Glutamatergic neuron (in vitro differentiated cells): ENCODE data around the gene KLC4. TPM values are rescaled to one million over a fixed set of nuclear protein-coding genes. Genes with fewer than 3 reads are reported as not detected.

Experiments
- DNase-seq: peaks from one replicate; pipeline ENCODE4 v3.0.0; 2022
- H3K27ac Mint-ChIP-seq: one replicate; pipeline ENCODE4 v1.8.0; 2020; ENCODE audit warnings: mild to moderate bottlenecking, mixed read lengths, inconsistent platforms; ENCODE audit not compliant: unreplicated experiment
- H3K27me3 Mint-ChIP-seq: one replicate; pipeline ENCODE4 v1.8.0; 2020; ENCODE audit warnings: mild to moderate bottlenecking, moderate library complexity, mixed read lengths, inconsistent platforms; ENCODE audit not compliant: unreplicated experiment
- H3K36me3 Mint-ChIP-seq: one replicate; pipeline ENCODE4 v1.8.0; 2020; ENCODE audit warnings: mild to moderate bottlenecking, mixed read lengths, inconsistent platforms; ENCODE audit not compliant: unreplicated experiment
- H3K4me1 Mint-ChIP-seq: one replicate; pipeline ENCODE4 v1.8.0; 2020; ENCODE audit warnings: mild to moderate bottlenecking, low read depth, mixed read lengths, inconsistent platforms; ENCODE audit not compliant: unreplicated experiment
- H3K4me3 Mint-ChIP-seq: one replicate; pipeline ENCODE4 v1.8.0; 2020; ENCODE audit warnings: mild to moderate bottlenecking, mixed read lengths, inconsistent platforms; ENCODE audit not compliant: unreplicated experiment
- H3K9me3 Mint-ChIP-seq: one replicate; pipeline ENCODE4 v1.8.0; 2020; ENCODE audit warnings: mild to moderate bottlenecking, moderate library complexity, mixed read lengths, inconsistent platforms; ENCODE audit not compliant: unreplicated experiment
- total RNA-seq: library from RNA; stranded (reverse); fragmentation: NEBNext Ultra II Directional; extraction: Animal tissue kit (Norgen Biotek cat#: 25700); gene quantifications from one replicate; pipeline ENCODE4 v1.2.1, GENCODE V29; 2021; ENCODE audit not compliant: unreplicated experiment
- TF ChIP-seq, protein P1 (sequence below): fragments of 200-600 bp; sonication (generic); IDR thresholded peaks from one replicate; pipeline ENCODE4 v1.5.0; 2021; ENCODE audit not compliant: partially characterized antibody, unreplicated experiment

The KLC4 gene
- total RNA-seq, 1 donor from 2014 or later: 62.3 TPM

DNA sequence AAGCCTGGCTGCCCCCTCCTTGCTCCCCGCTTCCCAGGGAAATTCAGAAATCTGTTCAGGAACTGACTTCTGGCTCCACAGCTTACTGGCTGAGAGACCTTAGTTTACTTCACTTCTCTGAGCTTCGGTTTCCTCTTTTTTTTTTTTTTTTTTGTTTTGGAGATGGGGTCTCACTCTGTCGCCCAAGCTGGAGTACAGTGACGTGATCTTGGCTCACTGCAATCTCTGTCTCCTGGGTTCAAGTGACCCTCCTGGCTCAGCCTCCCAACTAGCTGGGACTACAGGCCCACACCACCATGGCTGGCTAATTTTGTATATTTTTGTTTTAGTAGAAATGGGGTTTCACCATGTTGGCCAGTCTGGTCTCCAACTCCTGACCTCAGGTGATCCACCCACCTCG lies 31.6 kb downstream of the KLC4 start:
- H3K4me3 Mint-ChIP-seq: no peak overlapping the region
- no peaks in the 10 kb centered on the region for H3K27me3 Mint-ChIP-seq
- TF ChIP-seq, protein P1, sequence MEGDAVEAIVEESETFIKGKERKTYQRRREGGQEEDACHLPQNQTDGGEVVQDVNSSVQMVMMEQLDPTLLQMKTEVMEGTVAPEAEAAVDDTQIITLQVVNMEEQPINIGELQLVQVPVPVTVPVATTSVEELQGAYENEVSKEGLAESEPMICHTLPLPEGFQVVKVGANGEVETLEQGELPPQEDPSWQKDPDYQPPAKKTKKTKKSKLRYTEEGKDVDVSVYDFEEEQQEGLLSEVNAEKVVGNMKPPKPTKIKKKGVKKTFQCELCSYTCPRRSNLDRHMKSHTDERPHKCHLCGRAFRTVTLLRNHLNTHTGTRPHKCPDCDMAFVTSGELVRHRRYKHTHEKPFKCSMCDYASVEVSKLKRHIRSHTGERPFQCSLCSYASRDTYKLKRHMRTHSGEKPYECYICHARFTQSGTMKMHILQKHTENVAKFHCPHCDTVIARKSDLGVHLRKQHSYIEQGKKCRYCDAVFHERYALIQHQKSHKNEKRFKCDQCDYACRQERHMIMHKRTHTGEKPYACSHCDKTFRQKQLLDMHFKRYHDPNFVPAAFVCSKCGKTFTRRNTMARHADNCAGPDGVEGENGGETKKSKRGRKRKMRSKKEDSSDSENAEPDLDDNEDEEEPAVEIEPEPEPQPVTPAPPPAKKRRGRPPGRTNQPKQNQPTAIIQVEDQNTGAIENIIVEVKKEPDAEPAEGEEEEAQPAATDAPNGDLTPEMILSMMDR: no peak
- no peak overlapping the region for H3K27ac Mint-ChIP-seq
- no peaks in the 10 kb centered on the region for H3K36me3 Mint-ChIP-seq
- no peak for DNase-seq
- H3K9me3 Mint-ChIP-seq: peaks cover 7% of the 10 kb centered on the region
- peaks cover 35% of the 10 kb centered on the region for H3K4me1 Mint-ChIP-seq

DNA sequence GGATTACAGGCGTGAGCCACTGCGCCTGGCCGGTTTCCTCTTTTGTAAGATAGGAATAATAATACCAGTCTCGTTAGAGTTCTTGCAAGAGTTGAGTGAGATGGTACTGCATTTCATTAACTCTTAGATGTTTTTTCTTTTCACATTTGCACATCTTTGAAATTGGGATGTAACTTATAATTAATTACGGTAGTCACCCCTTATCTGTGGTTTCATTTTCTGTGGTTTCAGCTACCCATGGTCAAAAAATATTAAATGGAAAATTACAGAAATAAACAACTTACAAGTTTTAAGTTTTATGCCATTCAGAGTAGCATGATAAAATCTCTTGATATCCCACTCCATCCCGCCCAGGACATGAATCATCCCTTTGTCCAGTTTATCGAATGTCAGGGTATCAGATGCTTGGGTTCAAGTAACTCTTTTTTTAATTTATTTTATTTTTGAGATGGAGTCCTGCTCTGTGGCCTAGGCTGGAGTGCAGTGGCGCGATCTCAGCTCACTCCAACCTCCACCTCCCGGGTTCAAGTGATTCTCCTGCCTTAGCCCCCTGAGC lies 32.1 kb downstream of the KLC4 start:
- H3K9me3 Mint-ChIP-seq: peaks cover 7% of the 10 kb centered on the region
- DNase-seq: no peak
- peaks cover 35% of the 10 kb centered on the region for H3K4me1 Mint-ChIP-seq
- H3K27ac Mint-ChIP-seq: peak overlapping the region; percentile 55
- TF ChIP-seq, protein P1: no peak
- H3K4me3 Mint-ChIP-seq: no peak overlapping the region
- H3K36me3 Mint-ChIP-seq: no peaks in the 10 kb centered on the region
- no peaks in the 10 kb centered on the region for H3K27me3 Mint-ChIP-seq

DNA sequence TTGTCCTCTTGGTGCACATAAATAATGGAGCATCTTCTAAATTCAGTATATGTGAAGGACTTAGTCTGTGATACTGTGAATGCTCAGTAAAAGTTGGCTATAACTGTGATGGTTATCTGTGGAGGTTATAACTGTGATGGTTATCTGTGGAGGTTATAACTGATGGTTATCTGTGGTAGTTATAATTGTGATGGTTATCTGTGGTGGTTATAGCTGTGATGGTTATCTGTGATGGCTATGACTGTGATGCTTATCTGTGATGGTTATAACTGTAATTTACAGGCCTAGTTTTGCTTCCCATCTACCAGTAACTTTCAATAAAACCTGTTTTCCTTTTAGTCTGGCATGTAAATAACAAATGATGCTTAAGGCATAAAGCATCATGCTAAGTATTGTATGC lies 33.2 kb downstream of the KLC4 start:
- no peak for DNase-seq
- TF ChIP-seq, protein P1: no peak
- no peaks in the 10 kb centered on the region for H3K27me3 Mint-ChIP-seq
- H3K27ac Mint-ChIP-seq: peak overlapping the region; percentile 41
- H3K4me3 Mint-ChIP-seq: no peak overlapping the region
- peaks cover 39% of the 10 kb centered on the region for H3K4me1 Mint-ChIP-seq
- H3K36me3 Mint-ChIP-seq: no peaks in the 10 kb centered on the region
- peaks cover 7% of the 10 kb centered on the region for H3K9me3 Mint-ChIP-seq

DNA sequence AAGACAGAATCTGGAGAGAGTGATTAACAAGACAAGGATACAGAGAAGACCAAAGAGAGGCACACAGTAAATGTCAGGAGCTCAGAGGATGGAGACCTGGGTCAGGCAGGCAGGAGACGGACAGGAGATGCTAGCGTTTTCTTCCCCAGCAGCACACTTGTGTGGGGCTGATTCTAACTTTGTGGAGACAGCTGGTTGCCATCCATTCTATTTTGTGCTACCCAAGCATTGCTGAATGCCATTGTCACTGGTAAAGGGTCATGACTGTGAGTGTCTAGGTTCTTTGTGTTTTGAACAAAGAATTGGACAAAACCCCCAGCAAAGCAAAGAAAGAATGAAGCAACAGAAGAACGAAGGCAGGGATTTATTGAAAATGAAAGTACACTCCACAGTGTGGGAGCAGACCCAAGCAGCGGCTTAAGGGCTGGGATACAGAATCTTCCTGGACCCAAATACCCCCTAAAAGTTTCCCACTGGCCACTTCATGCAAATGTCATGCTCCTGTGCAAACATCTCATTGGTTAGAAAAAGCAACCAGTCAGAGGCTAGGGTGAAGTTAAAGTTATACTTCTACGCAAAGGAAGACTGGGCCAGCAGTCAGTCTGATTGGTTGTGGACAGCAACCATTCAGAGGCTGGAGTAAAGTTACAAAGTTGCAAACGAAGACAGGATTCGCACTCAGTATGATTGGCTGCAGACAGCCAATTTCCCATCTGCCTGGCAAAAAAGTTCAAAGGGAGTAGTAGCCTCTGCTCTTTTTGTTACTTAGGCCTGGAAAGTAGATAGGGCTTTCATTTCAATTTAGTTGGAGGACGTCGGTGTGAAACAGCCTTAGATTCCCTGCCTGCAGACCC lies 34.2 kb downstream of the KLC4 start:
- no peaks in the 10 kb centered on the region for H3K36me3 Mint-ChIP-seq
- DNase-seq: no peak
- TF ChIP-seq, protein P1: no peak
- H3K4me3 Mint-ChIP-seq: peak overlapping the region; percentile 8
- no peaks in the 10 kb centered on the region for H3K27me3 Mint-ChIP-seq
- H3K9me3 Mint-ChIP-seq: peaks cover 7% of the 10 kb centered on the region
- H3K4me1 Mint-ChIP-seq: peaks cover 43% of the 10 kb centered on the region
- H3K27ac Mint-ChIP-seq: peak overlapping the region; percentile 13

DNA sequence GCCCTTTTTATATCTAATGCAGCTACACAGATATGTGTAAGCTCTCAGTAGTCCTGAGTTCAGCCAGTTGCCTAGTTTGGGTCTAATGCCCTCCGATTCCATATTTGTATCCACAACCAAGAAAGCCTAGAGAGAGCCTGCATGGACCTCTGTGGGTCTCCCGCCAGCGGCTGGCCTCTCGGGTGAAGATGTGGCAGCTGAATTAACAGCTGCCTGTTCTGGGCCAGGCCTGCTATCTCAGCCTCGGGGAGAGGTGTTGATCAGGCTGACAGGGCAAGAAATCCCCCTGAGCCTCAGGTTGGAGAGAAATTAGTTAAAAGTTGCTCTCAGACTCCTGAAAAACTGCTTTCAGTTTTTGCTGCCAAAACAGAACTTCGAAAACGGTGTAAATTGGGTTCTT lies 36.5 kb downstream of the KLC4 start:
- DNase-seq: no peak
- H3K27me3 Mint-ChIP-seq: no peaks in the 10 kb centered on the region
- no peaks in the 10 kb centered on the region for H3K36me3 Mint-ChIP-seq
- H3K4me3 Mint-ChIP-seq: peak overlapping the region; percentile 1
- H3K27ac Mint-ChIP-seq: peak overlapping the region; percentile 45
- peaks cover 37% of the 10 kb centered on the region for H3K4me1 Mint-ChIP-seq
- TF ChIP-seq, protein P1: no peak
- peaks cover 2% of the 10 kb centered on the region for H3K9me3 Mint-ChIP-seq
